ENCODE measurements around the gene UFD1. TPM values are rescaled to one million over a fixed set of nuclear protein-coding genes. Genes with fewer than 3 reads are reported as not detected.
"Not testable (repeated sequence)": the region's sequence is repeated elsewhere in the genome, so short reads cannot be mapped to it uniquely, and the experiment has no call there.

The UFD1 gene
- total RNA-seq, 2 experiments from 2014 or later = 88.1 to 90.1 TPM

GRCh38 chr22:19440411-19441195, 38.4 kb downstream of the UFD1 start:
- CTCF ChIA-PET = no interaction called here
- POLR2A ChIA-PET = interaction anchor here (0.7 kb wide), 2 partner anchors 19 to 1200 kb away, joined by 4 to 6 read pairs; no protein-coding TSS in a partner anchor

GRCh38 chr22:19438298-19438697, 40.7 kb downstream of the UFD1 start:
- CTCF ChIA-PET = no interaction called here
- POLR2A ChIA-PET = no interaction called here

DNA sequence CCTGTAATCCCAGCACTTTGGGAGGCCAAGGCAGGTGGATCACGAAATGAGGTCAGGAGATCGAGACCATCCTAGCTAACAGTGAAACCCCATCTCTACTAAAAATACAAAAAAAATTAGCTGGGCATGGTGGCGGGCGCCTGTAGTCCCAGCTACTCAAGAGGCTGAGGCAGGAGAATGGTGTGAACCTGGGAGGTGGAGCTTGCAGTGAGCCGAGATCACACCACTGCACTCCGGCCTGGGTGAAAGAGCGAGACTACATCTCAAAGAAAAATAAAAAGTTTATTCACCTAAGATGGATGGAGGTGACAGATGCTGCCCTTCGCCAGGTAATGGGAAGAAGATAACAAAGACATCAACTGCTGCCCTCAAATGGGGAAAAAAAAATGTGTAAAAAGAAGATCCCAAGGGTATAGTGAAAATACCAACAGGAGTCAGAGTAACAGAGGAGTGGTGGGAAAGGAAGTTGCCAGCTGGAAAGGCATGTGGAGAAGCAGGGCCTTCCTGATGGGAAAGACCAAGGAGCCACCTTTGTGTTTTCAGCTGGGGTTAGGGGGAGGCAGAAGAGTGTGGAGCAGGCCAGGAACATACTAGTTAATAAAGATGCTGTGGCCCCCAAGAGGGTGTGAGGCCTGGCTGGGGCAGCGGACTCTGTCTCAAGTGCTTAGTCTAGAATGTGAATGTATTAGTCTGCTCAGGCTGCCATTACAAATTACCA, 42.4 kb downstream of the UFD1 start:
- POLR2A ChIA-PET = not testable (repeated sequence)

DNA sequence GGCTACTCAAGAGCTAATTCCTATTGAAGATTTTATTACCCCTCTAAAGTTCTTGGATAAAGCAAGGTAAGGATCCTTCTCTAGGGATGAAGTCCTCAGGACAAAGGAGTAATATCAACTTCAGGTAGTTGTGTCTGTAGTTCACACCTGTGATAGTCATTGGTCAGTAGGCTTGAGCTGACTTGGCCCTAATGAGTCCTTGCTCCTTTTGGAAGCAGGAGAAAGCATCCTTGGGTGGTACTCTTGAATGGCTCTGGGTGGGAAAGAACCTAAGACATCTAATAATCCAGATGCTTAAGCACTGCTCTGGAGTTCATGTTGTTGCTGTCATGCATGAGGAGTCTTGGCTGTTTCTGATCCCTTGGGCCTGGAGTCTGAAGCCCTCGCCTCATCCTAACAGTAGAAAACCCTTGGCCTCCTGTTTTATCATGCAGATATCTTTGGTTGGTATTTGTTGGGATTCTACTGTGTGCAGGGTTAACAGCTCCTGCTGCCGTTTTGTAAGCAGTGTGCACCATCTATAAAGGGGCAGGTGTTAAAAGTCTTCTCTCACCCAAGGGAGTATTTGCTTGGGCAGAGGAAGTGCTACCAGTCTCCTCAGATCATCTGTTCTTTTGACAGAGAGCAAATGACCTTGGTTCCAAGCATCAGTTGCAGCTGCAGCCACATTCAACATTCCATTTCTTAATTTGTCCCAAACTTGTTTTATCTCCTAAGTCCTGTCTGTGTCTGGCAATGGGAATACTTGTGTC, 44.0 kb downstream of the UFD1 start:
- ChIA-PET CTCF (interaction anchor here (2.0 kb wide), 1 partner anchor 13 kb away, joined by 9 read pairs; the partner anchor contains the start of gene C22orf39), POLR2A (interaction anchor here (0.7 kb wide), 1 partner anchor 9 kb away, joined by 3 read pairs; no protein-coding TSS in a partner anchor)

More for the DNA sequence above, 42.4 kb downstream of the UFD1 start:
- CTCF ChIA-PET = interaction anchor here (0.6 kb wide), 1 partner anchor 301 kb away, joined by 5 read pairs; no protein-coding TSS in a partner anchor

GRCh38 chr22:19434401-19434800, 44.6 kb downstream of the UFD1 start:
- ChIA-PET CTCF (interaction anchor here (2.0 kb wide), 1 partner anchor 13 kb away, joined by 9 read pairs; the partner anchor contains the start of gene C22orf39), POLR2A (interaction anchor here (0.6 kb wide), 1 partner anchor 13 kb away, joined by 3 read pairs; the partner anchor contains the start of gene C22orf39)

DNA sequence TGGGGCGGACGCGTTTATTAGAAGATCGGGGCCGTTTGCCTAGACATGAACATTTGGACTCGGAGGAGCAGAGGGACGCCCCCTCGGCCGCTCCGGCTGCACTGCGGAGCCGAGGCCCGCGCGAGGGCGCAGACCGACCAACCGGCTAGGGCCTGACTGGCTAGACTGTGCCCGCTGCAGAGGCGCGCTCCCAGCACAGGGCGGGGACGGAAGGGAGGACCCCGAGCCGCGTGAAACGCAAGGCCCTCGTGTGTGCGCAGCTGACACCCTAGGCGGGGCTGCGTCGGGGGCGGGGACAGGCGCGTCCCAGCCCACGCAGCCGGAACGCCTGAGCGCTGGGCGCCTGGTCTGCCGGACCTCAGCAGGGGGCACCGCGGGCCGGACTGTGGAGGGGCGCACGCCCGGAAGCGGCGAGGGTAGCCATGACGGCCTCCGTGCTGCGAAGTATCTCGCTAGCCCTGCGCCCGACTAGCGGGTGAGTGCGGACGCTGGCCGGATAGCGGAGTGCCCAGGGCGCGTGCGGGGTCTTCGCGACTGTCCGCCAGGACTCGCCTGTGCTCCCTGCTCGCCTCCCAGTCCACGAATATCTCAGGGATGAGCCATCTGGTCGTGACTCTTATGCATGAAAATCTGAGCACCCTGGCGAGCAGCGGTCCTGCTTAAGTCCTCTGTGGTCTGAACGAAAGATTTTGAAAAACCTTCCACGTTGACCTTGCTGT, 46.7 kb downstream of the UFD1 start, which contains the start of gene MRPL40:
MRPL40 (plus strand) TSS at position 413 of the 719 bp plus-strand sequence; CDS start at position 423, 10 bp downstream.
- ChIA-PET CTCF (interaction anchor here (0.8 to 1.2 kb wide), 2 partner anchors 17 to 197 kb away, joined by 3 read pairs; no protein-coding TSS in a partner anchor), POLR2A (interaction anchor here (0.9 to 2.1 kb wide), 4 partner anchors 12 to 288 kb away, joined by 3 to 13 read pairs (median 5); partner anchors contain the start of genes C22orf39, ESS2 and SLC25A1)

GRCh38 chr22:19431649-19432132, 47.3 kb downstream of the UFD1 start, which contains the start of gene HIRA:
HIRA (minus strand) TSS chr22:19431733; CDS start chr22:19431476, 257 bp downstream.
- CTCF ChIA-PET = interaction anchor here (1.0 to 1.2 kb wide), 2 partner anchors 10 to 17 kb away, joined by 3 read pairs; no protein-coding TSS in a partner anchor

GRCh38 chr22:19430890-19431541, 48.0 kb downstream of the UFD1 start:
- POLR2A ChIA-PET = interaction anchor here (0.8 to 2.1 kb wide), 5 partner anchors 10 to 287 kb away, joined by 3 to 13 read pairs (median 4); partner anchors contain the start of genes C22orf39, ESS2 and SLC25A1
- CTCF ChIA-PET = interaction anchor here (1.0 to 1.2 kb wide), 2 partner anchors 10 to 18 kb away, joined by 3 read pairs; no protein-coding TSS in a partner anchor

More at GRCh38 chr22:19431649-19432132, 47.3 kb downstream of the UFD1 start, which contains the start of gene HIRA:
- POLR2A ChIA-PET = interaction anchor here (0.9 to 2.1 kb wide), 4 partner anchors 11 to 287 kb away, joined by 3 to 13 read pairs (median 5); partner anchors contain the start of genes C22orf39, ESS2 and SLC25A1

GRCh38 chr22:19429950-19430889, 48.8 kb downstream of the UFD1 start:
- CTCF ChIA-PET = no interaction called here
- POLR2A ChIA-PET = interaction anchor here (0.8 to 2.0 kb wide), 2 partner anchors 10 to 48 kb away, joined by 3 to 6 read pairs; no protein-coding TSS in a partner anchor

DNA sequence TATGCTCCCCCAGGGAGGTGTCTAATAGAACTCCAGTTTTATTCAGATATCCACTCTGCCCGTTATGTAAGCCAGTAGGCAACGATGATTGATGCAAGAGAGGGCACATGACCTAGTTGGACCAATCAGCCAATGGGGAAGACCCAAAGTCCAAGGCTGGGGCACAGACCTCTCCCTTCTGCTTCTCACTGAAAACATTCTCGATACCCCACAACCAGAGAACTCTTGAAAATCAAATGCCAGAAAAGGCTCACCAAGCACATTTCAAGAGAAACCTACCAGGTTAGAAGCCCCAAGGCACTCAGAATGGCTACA, 54.9 kb downstream of the UFD1 start:
- CTCF ChIA-PET = no interaction called here
- POLR2A ChIA-PET = no interaction called here

DNA sequence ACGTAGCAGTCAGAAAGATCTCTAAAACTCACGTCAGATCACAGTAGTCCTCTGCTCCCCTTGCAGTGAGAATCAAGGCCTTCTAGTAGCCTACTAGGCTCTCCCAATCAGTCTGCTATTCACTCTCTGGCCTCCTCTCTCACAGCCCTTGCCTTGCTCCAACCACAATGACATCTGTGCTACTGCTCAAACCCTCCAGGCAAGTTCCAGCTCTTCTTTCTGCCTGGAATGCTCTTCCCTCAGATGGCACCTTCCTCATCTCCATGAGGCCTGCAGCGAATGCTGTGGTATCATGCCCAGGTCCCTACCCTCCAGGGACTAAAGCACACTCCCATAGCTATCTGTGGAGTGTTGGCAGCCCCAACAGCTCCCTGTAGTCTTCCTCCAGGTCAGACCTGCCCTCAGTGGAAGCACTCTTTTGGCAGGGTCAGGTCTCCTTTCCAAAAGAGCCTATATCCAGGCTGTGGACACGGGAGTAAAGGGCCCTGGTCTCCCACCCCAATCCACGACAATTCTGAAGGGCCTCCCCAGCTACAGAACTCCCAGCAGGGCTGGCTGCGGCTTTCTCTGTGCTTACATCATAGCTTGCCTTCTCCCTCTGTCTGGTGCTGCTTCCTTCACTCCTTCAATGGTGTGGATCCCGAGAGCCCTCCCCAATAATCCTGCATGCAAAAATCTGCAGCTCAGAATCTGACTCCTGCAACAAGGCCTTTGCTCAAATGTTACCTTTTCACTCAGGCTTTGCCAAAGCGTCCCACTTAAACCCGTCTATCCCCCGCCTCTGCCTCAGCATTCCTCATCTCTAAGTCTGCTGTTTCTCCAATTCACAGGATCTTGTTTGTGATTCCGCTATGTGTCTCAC, 56.3 kb downstream of the UFD1 start:
- POLR2A ChIA-PET = no interaction called here
- CTCF ChIA-PET = interaction anchor here (0.6 to 0.7 kb wide), 3 partner anchors 11 to 524 kb away, joined by 3 to 6 read pairs (median 3); no protein-coding TSS in a partner anchor

- CTCF ChIA-PET = interaction anchor here (0.7 to 1.4 kb wide), 3 partner anchors 24 to 54 kb away, joined by 3 to 7 read pairs (median 5); no protein-coding TSS in a partner anchor
- POLR2A ChIA-PET = interaction anchor here (1.7 kb wide), 1 partner anchor 11 kb away, joined by 6 read pairs; the partner anchor contains the start of gene HIRA
Observed at GRCh38 chr22:19420321-19420720, 58.7 kb downstream of the UFD1 start.

DNA sequence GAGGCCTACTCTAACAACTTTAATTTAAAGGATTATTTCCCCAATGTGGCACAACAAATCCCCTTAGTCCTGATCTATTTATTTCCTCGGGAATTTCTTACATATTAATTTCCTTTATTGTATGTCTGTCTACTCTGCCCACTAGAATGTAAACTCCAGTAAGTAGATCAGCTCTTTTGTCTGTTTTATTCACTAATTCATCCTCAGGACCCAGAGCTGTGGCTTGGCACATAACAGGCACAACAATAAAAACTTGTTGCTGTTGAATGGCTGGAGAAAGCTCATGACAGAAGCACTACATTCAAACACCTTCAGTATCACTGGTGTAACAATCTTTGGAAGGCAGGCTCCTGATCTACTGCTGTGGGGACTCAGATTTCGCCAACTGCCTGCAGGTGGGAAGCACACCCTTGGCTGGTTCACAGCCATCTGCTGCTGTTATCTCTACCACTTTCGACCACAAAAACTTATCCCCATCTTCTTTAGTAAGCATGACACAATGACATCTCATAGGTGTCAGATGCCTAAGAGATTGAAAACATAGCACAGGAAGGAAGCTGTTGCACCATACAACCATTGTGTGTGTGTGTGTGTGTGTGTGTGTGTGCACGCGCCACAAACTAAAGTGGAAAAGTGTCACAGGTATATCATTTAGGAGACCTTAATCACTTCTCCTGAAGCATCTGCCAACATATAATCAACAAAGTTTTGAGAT, 59.4 kb downstream of the UFD1 start:
- CTCF ChIA-PET = interaction anchor here (1.4 kb wide), 1 partner anchor 54 kb away, joined by 3 read pairs; no protein-coding TSS in a partner anchor
- POLR2A ChIA-PET = interaction anchor here (1.7 kb wide), 1 partner anchor 12 kb away, joined by 6 read pairs; the partner anchor contains the start of gene HIRA

DNA sequence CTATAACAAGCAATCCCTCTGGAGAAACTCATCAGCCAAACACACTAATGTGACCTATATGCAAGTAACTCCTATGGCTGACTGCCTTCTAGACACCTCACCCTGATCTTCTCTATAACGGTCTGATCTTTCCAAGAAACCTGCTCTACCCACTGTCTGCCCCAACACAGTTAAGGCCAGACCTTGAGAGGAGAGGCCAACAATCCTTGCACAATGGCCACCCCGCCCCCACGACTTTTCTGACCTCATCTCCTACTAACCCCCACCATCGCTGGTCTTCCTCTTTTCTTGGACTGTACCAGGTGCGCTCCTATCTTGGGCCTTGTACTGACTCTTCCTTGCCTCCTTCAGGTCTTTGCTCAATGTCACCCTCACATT, 59.9 kb downstream of the UFD1 start:
- ChIA-PET POLR2A (no interaction called here), CTCF (no interaction called here)

DNA sequence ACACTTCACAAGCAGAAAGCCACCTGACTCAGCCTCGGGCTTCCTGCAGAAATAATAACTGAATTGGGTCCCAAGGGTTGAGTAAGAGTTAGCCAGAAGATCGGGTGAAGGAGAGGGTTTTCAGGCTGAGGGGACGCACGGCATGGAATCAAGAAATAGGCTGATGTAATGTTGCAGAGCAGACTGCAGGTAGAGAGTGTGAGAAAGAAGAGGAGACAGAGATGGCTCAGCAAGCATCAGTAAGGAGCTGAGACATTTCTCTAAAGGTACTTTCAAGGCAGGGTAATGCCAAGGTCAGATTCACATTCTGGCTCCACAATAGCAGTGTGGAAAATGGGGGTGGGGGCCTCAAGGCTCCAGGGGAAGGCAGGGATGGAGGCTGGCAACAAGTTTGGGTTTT, 66.1 kb downstream of the UFD1 start:
- ChIA-PET CTCF (interaction anchor here (0.6 kb wide), 1 partner anchor 519 kb away, joined by 4 read pairs; no protein-coding TSS in a partner anchor), POLR2A (no interaction called here)
